B cell (primary cell): ENCODE data around the gene VAV3. TPM values are rescaled to one million over a fixed set of nuclear protein-coding genes. Genes with fewer than 3 reads are reported as not detected.

ENCODE experiments used
- ATAC-seq: fragments of 200-7000 bp; cut with Tn5 transposase; one replicate; pipeline ENCODE4 v1.10.0; 2021; ENCODE audit warnings: low read depth, mild to moderate bottlenecking, moderate number of reproducible peaks, moderate library complexity
- CTCF ChIA-PET: fragments of 350-600 bp; sonication (Branson Sonifier 250); formaldehyde crosslinking; loops from one replicate; lab custom pipeline; 2021; ENCODE audit warnings: antibody characterized with exemption, inconsistent platforms; lab: Charles Lee
- POLR2A ChIA-PET: fragments of 350-600 bp; sonication (Branson Sonifier 250); formaldehyde crosslinking; loops from one replicate; lab custom pipeline; 2021; ENCODE audit warnings: antibody characterized with exemption; lab: Charles Lee
- DNase-seq: peaks from one replicate; pipeline ENCODE4 v3.0.0; 2013
- H2AFZ ChIP-seq: 2 replicates; pipeline ENCODE4 v1.6.1; 2012; ENCODE audit warnings: mild to moderate bottlenecking, low read depth, low read length; ENCODE audit not compliant: insufficient read depth, poor library complexity, severe bottlenecking
- H3K27ac ChIP-seq, 2 donors: 1 replicate in 1 of 2; 2 replicates in 1 of 2; pipeline ENCODE4 v1.5.1; 2012 to 2013; ENCODE audit warnings: low read length in 2 of 2, mild to moderate bottlenecking in 2 of 2, moderate library complexity in 1 of 2
- H3K27me3 ChIP-seq, 4 experiments: fragments of 200-600 bp in 1 of 4; sonication (generic) in 1 of 4; replicated peaks in 1 of 4; 1 replicate in 2 of 4; 2 replicates in 2 of 4; pipeline versions ENCODE4 v1.6.1 to v1.7.0; 2013 to 2016; ENCODE audit warnings: low read length in 3 of 4, mild to moderate bottlenecking in 2 of 4, mixed read lengths in 1 of 4, moderate library complexity in 1 of 4; ENCODE audit not compliant: insufficient read depth in 4 of 4, control insufficient read depth in 3 of 4; ENCODE audit errors: control extremely low read depth in 1 of 4
- H3K36me3 ChIP-seq, 2 experiments: replicated peaks in 1 of 2; 1 replicate in 1 of 2; 2 replicates in 1 of 2; pipeline versions ENCODE4 v1.6.1 to v1.7.1; 2013; ENCODE audit warnings: low read length in 1 of 2; ENCODE audit not compliant: insufficient read depth in 2 of 2, control insufficient read depth in 1 of 2; ENCODE audit errors: control extremely low read depth in 1 of 2, extremely low read depth in 1 of 2
- H3K4me1 ChIP-seq, 2 donors: fragments of 200-600 bp in 1 of 2; sonication (generic) in 1 of 2; 1 replicate in 1 of 2; 2 replicates in 1 of 2; pipeline versions ENCODE4 v1.5.1 to v1.6.1; 2013 to 2017; ENCODE audit warnings: low read length in 2 of 2; ENCODE audit not compliant: control insufficient read depth in 2 of 2, insufficient read depth in 2 of 2
- H3K4me2 ChIP-seq: replicated peaks from 2 replicates; pipeline ENCODE3; 2012; ENCODE audit warnings: mild to moderate bottlenecking, low read depth, low read length; ENCODE audit not compliant: poor library complexity, severe bottlenecking
- H3K4me3 ChIP-seq, 5 experiments: fragments of 200-600 bp in 1 of 5; sonication (generic) in 1 of 5; 1 replicate in 3 of 5; 2 replicates in 2 of 5; pipeline versions ENCODE4 v1.5.1 to v1.7.0; 2011 to 2016; ENCODE audit warnings: low read length in 4 of 5, mild to moderate bottlenecking in 4 of 5, low read depth in 2 of 5, control low read depth in 1 of 5, moderate library complexity in 1 of 5; ENCODE audit not compliant: insufficient read depth in 1 of 5; ENCODE audit errors: control extremely low read depth in 1 of 5, extremely low read depth in 1 of 5
- H3K79me2 ChIP-seq: fragments of 200-600 bp; sonication (generic); one replicate; pipeline ENCODE4 v1.6.0; 2016; ENCODE audit warnings: low read length; ENCODE audit not compliant: control insufficient read depth, insufficient read depth
- H3K9ac ChIP-seq: fragments of 200-600 bp; sonication (generic); 2 replicates; pipeline ENCODE4 v1.6.1; 2017; ENCODE audit warnings: mild to moderate bottlenecking, low read length, moderate library complexity
- H3K9me3 ChIP-seq, 3 donors: one replicate each; pipeline versions ENCODE4 v1.6.1 to v1.7.1; 2013; ENCODE audit warnings: low read length in 2 of 3; ENCODE audit not compliant: control insufficient read depth in 2 of 3, insufficient read depth in 1 of 3; ENCODE audit errors: control extremely low read depth in 1 of 3
- H4K20me1 ChIP-seq: 2 replicates; pipeline ENCODE4 v1.6.0; 2012; ENCODE audit warnings: mild to moderate bottlenecking, low read length; ENCODE audit not compliant: insufficient read depth, control insufficient read depth, poor library complexity, severe bottlenecking
- H3K27ac Mint-ChIP-seq: one replicate; pipeline ENCODE4 v1.8.0; 2021; ENCODE audit warnings: mixed read lengths
- H3K27me3 Mint-ChIP-seq: one replicate; pipeline ENCODE4 v1.8.0; 2021; ENCODE audit warnings: mixed read lengths
- H3K4me1 Mint-ChIP-seq: one replicate; pipeline ENCODE4 v1.8.0; 2021; ENCODE audit warnings: mixed read lengths
- H3K4me3 Mint-ChIP-seq: one replicate; pipeline ENCODE4 v1.8.0; 2021; ENCODE audit warnings: mixed read lengths
- H3K9me3 Mint-ChIP-seq: one replicate; pipeline ENCODE4 v1.8.0; 2022; ENCODE audit warnings: mixed read lengths; ENCODE audit not compliant: insufficient read depth
- CTCF ChIP-seq: fragments of 200-600 bp; IDR thresholded peaks from one replicate; pipeline ENCODE4 v1.8.0; 2022; ENCODE audit warnings: antibody characterized with exemption, mild to moderate bottlenecking
- EZH2 ChIP-seq: IDR thresholded peaks from 2 replicates; pipeline ENCODE4 v1.6.1; 2012; ENCODE audit warnings: borderline replicate concordance, low read depth, mild to moderate bottlenecking, moderate library complexity, low read length; ENCODE audit not compliant: insufficient read depth, poor library complexity, severe bottlenecking
- WGBS: methylation state at CpG from one replicate; pipeline ENCODE4 v1.1.5; 2013; ENCODE audit warnings: missing lambda C conversion rate; ENCODE audit not compliant: insufficient coverage; 5-methylcytosine and 5-hydroxymethylcytosine counted together
- intact Hi-C: fragments of 100-400 bp; cut with micrococcal nuclease; formaldehyde crosslinking; loops from one replicate; pipeline ENCODE4 v1.10.0; 2022
- polyA plus RNA-seq: library from polyadenylated mRNA; depleted of rRNA; stranded (reverse); fragments of >200 nt; gene quantifications from 2 replicates; pipeline ENCODE4 v1.2.3, GENCODE V29; 2012
- total RNA-seq, 2 donors: library from RNA; stranded (reverse); fragments of 120-200 nt in 1 of 2; gene quantifications; 1 replicate in 1 of 2; 2 replicates in 1 of 2; pipeline versions ENCODE4 v1.2.3 to v1.2.4, GENCODE V29; 2013 to 2022

VAV3 gene
- total and polyA plus RNA-seq, 2 donors (not counting 1 experiment from before 2014, with no cell fraction given): 14.8 to 32.5 TPM

GRCh38 chr1:107914119-107914765 lies 50.7 kb downstream of the VAV3 start:
- Histone ChIP-seq H3K4me3 (no peak overlapping the region), H3K4me1 (peaks cover 13 to 36% of the 10 kb centered on the region in 2 donors), H3K9me3 (peaks cover 0 to 3% (median 2%) of the 10 kb centered on the region in 3 donors), H3K4me2 (peak overlapping the region; percentile 9), H4K20me1 (peaks cover 5% of the 10 kb centered on the region), H3K27me3 (no peaks in the 10 kb centered on the region), H3K27ac (peak overlapping the region in 1 of 2 donors; percentile 18), H3K79me2 (peaks cover 97% of the 10 kb centered on the region), H3K36me3 (no peaks in the 10 kb centered on the region), H3K9ac (no peak overlapping the region), H2AFZ (no peak overlapping the region)
- Mint-ChIP-seq H3K9me3 (no peaks in the 10 kb centered on the region), H3K4me3 (no peak overlapping the region), H3K27ac (no peak overlapping the region), H3K27me3 (no peaks in the 10 kb centered on the region), H3K4me1 (peaks cover 63% of the 10 kb centered on the region)
- no peak for ATAC-seq
- ChIA-PET CTCF (no interaction called here), POLR2A (no interaction called here)
- TF ChIP-seq EZH2 (no peak), CTCF (no peak)
- 96% methylated on average over 4 of the region's 7 CpGs for WGBS
- DNase-seq: no peak
- intact Hi-C loops: no loop called here

- CTCF ChIA-PET: no interaction called here
- intact Hi-C loops: loop anchor here (2.0 kb wide), 1 partner anchor 16 kb away; no protein-coding TSS in a partner anchor
Measured at GRCh38 chr1:107912656-107913055, 52.3 kb downstream of the VAV3 start.

More at GRCh38 chr1:107912656-107913055, 52.3 kb downstream of the VAV3 start:
- Mint-ChIP-seq H3K4me3 (no peak overlapping the region), H3K27me3 (no peaks in the 10 kb centered on the region), H3K4me1 (peaks cover 67% of the 10 kb centered on the region), H3K27ac (no peak overlapping the region), H3K9me3 (no peaks in the 10 kb centered on the region)
- POLR2A ChIA-PET: no interaction called here
- Histone ChIP-seq H3K79me2 (peaks cover 98% of the 10 kb centered on the region), H3K9me3 (no peaks in the 10 kb centered on the region), H3K27ac (peak overlapping the region in 1 of 2 donors; percentile 34), H3K4me2 (no peak overlapping the region), H3K9ac (no peak overlapping the region), H4K20me1 (peaks cover 7% of the 10 kb centered on the region), H3K4me3 (no peak overlapping the region), H3K4me1 (peaks cover 8 to 40% of the 10 kb centered on the region in 2 donors), H3K27me3 (no peaks in the 10 kb centered on the region), H3K36me3 (no peaks in the 10 kb centered on the region), H2AFZ (no peak overlapping the region)
- ATAC-seq (no peak), DNase-seq (no peak)
- WGBS: no CpG with 5 or more reads among the region's 1 CpG
- TF ChIP-seq EZH2: no peak
- no peak for TF ChIP-seq CTCF
